Subcutaneous abdominal adipose tissue (tissue), 5 donors: ENCODE data around the gene UNCX.

Experiments used
- H3K27ac ChIP-seq: one replicate; pipeline ENCODE4 v1.7.0; 2013; ENCODE audit warnings: low read depth, mild to moderate bottlenecking, inconsistent platforms, low read length, moderate library complexity
- H3K27me3 ChIP-seq, 5 donors: one replicate each; pipeline ENCODE4 v1.7.0; 2013; ENCODE audit warnings: low read length in 5 of 5, inconsistent platforms in 1 of 5; ENCODE audit not compliant: control insufficient read depth in 5 of 5, insufficient read depth in 4 of 5
- H3K36me3 ChIP-seq, 5 donors: one replicate each; pipeline ENCODE4 v1.7.0; 2013; ENCODE audit warnings: low read length in 5 of 5; ENCODE audit not compliant: control insufficient read depth in 5 of 5, insufficient read depth in 5 of 5
- H3K4me1 ChIP-seq, 5 donors: one replicate each; pipeline ENCODE4 v1.7.0; 2013; ENCODE audit warnings: low read length in 5 of 5, mild to moderate bottlenecking in 3 of 5, moderate library complexity in 1 of 5; ENCODE audit not compliant: control insufficient read depth in 5 of 5, insufficient read depth in 5 of 5
- H3K4me3 ChIP-seq, 5 donors: one replicate each; pipeline ENCODE4 v1.7.0; 2013; ENCODE audit warnings: low read length in 5 of 5, low read depth in 1 of 5
- H3K9ac ChIP-seq, 5 donors: one replicate each; pipeline ENCODE4 v1.7.0; 2013; ENCODE audit warnings: low read length in 5 of 5, mild to moderate bottlenecking in 4 of 5, moderate library complexity in 3 of 5
- H3K9me3 ChIP-seq, 5 donors: one replicate each; pipeline ENCODE4 v1.7.0; 2013; ENCODE audit warnings: low read length in 5 of 5; ENCODE audit not compliant: control insufficient read depth in 5 of 5
- donor health status: healthy.
- donor health status: healthy.
- donor health status: healthy.
- donor health status: healthy.
- donor health status: healthy.

The UNCX gene

DNA sequence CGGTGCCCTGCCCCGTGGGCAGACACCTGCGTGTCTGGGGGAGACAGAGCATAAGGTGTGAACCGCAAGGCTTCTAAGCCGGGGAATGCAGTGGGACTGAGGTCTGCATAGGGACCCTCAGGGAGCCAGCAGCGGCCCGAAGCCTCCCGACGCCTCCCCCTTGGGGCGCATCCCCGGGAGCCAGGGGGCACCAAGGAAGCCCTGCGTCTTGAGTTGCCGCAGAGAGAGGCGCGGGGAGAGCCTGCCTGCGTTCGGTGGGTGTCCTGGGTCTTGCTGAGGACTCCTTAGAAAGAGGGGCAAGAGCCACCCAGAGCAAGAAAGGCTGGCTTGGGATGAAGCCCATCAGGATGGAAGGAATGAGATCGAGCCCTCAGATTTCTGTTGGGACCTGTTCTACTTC is 18.2 kb upstream of the UNCX start:
- Histone ChIP-seq H3K9me3 (peaks cover 0 to 3% (median 0%) of the 10 kb centered on the region in 5 donors), H3K27me3 (peaks cover 27 to 43% (median 35%) of the 10 kb centered on the region in 5 donors), H3K27ac (no peak overlapping the region)

DNA sequence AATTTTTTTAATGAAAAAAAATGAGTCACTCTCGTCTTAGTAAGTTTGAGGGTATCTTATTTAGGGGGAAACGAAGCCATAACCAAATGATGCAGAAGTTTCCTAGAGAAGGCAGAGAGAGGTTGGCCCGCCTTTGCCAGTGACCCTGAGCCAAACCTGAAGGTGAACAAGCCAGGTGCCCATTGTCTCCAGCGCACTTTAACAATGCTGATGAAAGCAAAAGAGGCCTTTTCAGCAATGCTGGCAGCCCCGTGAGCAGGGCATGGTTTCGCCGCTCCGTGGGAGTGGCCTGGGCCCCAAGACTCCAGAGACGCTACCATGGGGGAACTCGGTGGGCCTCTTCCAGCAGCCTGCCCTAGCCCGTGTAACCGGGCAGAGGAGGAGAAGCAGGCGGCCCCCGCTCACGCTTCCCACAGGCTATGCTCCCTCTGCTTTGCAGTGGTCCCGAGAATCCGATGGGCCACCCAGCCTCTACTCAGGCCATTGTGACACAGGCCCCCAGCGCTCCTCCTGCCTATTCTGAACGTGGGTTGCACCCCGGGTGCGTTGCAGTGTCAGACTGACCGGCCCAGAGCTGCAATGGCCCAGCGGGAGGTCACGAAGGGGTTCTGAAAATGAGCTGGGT is 14.0 kb upstream of the UNCX start:
- Histone ChIP-seq H3K9ac (no peak overlapping the region), H3K36me3 (no peaks in the 10 kb centered on the region), H3K27ac (no peak overlapping the region), H3K9me3 (peaks cover 0 to 3% (median 0%) of the 10 kb centered on the region in 5 donors), H3K4me1 (no peaks in the 10 kb centered on the region), H3K4me3 (no peak overlapping the region), H3K27me3 (peaks cover 34 to 43% (median 37%) of the 10 kb centered on the region in 5 donors)

More for the DNA sequence above, 18.2 kb upstream of the UNCX start:
- H3K9ac ChIP-seq: no peak overlapping the region
- H3K4me1 ChIP-seq: peaks cover 1 to 14% (median 12%) of the 10 kb centered on the region in 5 donors
- no peaks in the 10 kb centered on the region for H3K36me3 ChIP-seq
- H3K4me3 ChIP-seq: no peak overlapping the region

DNA sequence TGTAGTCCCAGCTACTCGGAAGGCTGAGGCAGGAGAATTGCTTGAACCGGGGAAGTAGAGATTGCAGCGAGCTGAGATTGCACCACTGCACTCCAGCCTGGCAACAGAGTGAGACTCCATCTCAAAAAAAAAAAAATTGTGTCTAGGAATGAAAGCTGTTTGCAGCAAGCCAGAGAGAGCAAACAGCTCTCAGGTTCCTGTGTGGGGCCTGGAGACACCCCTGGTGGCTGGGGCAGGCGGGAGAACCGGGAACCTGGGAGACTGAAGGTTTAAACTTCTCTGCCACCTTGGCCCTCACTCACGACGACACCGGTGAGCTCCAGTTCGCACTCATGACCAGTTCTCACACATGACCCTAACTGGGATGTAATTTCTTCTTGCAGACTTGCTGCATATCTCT is 13.2 kb upstream of the UNCX start:
- H3K4me3 ChIP-seq: no peak overlapping the region
- peaks cover 0 to 4% (median 3%) of the 10 kb centered on the region in 5 donors for H3K4me1 ChIP-seq
- H3K9me3 ChIP-seq: peaks cover 0 to 3% (median 0%) of the 10 kb centered on the region in 5 donors
- H3K36me3 ChIP-seq: no peaks in the 10 kb centered on the region
- H3K27me3 ChIP-seq: peaks cover 41 to 48% (median 42%) of the 10 kb centered on the region in 5 donors
- H3K9ac ChIP-seq: no peak overlapping the region
- H3K27ac ChIP-seq: no peak overlapping the region

DNA sequence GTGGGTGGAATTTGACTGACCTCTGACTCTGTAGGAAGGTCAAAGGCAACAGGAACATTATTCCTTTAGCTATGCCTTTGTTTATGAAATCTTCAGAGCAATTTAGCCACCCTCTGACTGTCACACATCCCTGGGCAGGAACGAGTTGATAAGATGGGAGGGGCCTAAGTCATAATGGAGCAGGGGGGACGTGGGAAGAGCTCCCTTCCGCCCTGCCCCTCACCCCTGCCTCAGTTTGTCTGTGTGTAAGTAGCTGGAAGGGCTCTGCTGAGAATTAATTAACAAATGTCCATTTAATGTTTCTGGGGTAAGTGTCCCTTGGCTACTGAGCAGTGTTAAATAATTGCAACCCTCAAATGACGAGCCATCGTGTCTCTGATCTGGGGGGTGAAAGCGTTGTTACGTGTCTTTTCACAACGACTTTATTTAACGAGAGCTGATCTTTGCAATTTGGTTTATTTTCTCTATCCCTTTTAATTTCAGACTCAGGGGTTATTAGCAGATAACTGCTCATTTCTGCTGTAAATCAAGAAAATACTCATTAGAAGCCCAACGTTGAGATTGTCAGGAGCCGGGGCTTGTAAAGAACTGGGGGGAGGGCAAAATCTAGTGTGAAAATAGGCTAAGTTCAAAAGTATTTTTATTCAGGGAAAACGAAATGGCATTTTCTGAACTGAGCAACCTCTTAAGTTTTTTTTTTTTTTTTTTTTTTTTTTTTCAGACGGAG is 12.5 kb upstream of the UNCX start:
- H3K4me1 ChIP-seq: peaks cover 0 to 4% (median 3%) of the 10 kb centered on the region in 5 donors
- no peaks in the 10 kb centered on the region for H3K36me3 ChIP-seq
- peaks cover 0 to 3% (median 0%) of the 10 kb centered on the region in 5 donors for H3K9me3 ChIP-seq
- no peak overlapping the region for H3K4me3 ChIP-seq
- H3K9ac ChIP-seq: no peak overlapping the region
- peaks cover 37 to 52% (median 42%) of the 10 kb centered on the region in 5 donors for H3K27me3 ChIP-seq
- no peak overlapping the region for H3K27ac ChIP-seq

DNA sequence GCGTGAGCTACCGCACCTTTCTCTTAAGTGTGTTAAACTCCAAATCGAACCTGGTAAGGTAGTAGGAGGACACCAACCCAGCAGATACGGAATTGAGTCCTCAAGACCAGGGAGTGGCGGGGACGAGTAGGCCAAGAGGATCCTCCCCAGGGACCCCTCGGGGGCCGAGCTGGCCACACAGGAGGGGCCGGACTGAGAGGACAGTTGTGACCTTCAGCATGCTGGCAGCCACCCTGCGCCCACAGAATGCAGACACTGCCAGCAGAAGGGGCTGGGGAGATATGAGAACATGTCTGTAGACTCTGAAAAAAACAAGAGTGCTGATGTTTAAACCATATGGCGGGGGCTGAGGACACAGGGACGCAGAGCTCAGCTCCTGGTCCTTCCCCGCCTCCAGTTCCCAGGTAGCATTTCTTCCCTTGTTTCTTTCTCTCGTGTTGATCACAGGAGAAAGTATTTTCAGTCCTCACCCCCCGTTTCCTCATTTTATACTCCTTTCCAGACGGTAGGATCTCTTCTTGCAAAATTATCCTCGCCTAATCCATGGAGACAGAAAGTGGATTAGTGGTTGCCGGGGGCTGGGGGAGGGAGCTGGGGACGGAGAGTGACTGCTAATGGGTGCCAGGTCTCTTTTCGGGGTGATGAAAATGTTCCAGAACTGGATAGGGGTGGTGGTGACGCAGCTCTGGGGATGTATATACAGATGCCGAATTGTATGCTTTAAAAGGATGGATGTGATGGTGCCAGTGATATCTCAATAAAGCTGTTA is 11.5 kb upstream of the UNCX start:
- peaks cover 0 to 4% (median 3%) of the 10 kb centered on the region in 5 donors for H3K4me1 ChIP-seq
- no peak overlapping the region for H3K4me3 ChIP-seq
- H3K9me3 ChIP-seq: peaks cover 0 to 3% (median 0%) of the 10 kb centered on the region in 5 donors
- peaks cover 36 to 58% (median 48%) of the 10 kb centered on the region in 5 donors for H3K27me3 ChIP-seq
- H3K36me3 ChIP-seq: no peaks in the 10 kb centered on the region
- no peak overlapping the region for H3K27ac ChIP-seq
- no peak overlapping the region for H3K9ac ChIP-seq

DNA sequence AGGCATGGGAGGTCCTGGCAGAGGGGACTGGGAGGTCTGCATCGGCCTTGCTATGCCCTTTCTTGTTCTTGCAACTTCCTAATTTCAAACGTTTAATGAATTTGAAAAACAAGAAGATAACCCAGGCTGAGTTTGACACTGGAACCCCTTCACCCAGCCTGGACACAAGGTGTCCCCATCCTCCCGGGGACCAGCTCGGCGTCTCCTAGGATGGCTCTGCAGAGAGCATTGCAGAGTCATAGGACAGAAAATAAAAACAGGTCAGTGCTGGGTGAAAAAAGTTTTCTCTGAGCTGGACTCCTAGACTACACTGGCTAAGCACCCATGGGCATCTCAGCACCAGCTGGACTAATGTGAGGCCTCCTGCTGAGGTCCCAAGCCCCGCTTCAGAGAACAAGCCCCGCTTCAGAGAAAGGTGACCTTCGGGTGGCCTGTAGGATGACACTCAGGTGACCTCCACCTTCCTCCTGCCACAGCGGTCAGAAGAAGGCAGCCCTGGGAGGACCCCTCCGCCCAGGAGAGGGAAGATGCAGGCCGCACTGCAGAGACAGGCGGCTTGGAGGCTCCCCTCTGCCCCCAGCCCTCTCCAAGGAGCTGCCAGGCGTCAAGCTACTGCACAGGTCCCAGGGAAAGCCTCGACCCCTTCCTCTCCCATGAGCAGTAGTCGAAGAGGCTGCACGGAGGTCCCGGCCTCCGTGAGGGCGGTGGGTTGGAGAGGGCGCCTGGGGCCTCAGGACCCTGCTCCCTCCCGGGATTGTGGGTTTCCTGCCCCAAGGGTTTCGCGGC is 9.3 kb upstream of the UNCX start:
- H3K36me3 ChIP-seq: no peaks in the 10 kb centered on the region
- no peak overlapping the region for H3K9ac ChIP-seq
- no peak overlapping the region for H3K27ac ChIP-seq
- H3K4me3 ChIP-seq: no peak overlapping the region
- H3K27me3 ChIP-seq: peaks cover 48 to 73% (median 65%) of the 10 kb centered on the region in 5 donors
- peaks cover 0 to 12% (median 3%) of the 10 kb centered on the region in 5 donors for H3K4me1 ChIP-seq
- H3K9me3 ChIP-seq: no peaks in the 10 kb centered on the region

DNA sequence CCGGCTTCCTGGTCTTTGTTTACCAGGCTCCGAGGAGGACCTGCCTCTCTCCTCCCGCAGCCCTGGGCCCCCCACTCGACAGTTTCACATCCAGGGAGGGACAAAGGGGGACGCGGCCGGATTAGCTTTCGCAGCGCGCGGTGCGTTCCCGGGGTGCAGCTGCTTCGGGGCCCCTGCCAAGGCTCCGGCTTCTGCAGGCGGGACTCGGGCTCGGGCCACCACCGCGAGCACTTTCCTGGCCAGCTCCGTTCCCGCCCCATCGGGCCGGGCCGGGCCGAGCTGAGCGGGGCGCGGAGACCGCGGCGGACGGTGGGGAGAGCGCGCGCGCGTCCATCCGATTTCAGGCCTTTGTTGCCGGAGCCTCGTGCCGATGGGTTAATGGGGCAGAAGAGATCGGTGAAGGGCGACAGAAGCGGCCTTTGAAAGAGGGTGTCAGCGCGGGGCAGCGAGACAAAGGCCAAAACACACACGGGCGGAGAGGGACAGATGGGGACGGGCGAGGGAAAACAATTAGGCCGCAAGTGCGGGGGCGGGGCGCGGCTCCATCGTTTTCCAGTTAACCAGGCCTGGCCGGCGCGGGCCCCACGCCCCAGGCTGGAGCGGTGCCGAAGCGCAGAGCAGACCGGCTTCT is 8.5 kb upstream of the UNCX start:
- Histone ChIP-seq H3K27me3 (peaks cover 41 to 77% (median 63%) of the 10 kb centered on the region in 5 donors), H3K27ac (no peak overlapping the region)

DNA sequence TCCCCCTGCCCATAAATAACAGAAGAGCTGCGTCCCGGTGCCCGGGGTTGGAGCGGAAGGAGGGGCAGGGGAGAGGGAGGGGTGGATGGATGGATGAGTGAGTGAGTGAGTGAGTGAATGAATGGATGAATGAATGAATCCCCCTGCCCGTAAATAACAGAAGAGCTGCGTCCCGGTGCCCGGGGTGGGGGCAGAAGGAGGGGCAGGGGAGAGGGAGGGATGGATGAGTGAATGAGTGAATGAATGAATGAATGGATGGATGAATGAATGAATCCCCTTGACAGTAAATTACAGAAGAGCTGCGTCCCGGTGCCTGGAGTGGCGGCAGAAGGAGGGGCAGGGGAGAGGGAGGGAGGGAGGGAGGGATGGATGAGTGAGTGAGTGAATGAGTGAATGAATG is 7.6 kb upstream of the UNCX start:
- Histone ChIP-seq H3K27me3 (peaks cover 45 to 77% (median 57%) of the 10 kb centered on the region in 5 donors), H3K9me3 (no peaks in the 10 kb centered on the region), H3K4me3 (no peak overlapping the region), H3K36me3 (no peaks in the 10 kb centered on the region), H3K27ac (no peak overlapping the region), H3K4me1 (peaks cover 0 to 13% (median 3%) of the 10 kb centered on the region in 5 donors), H3K9ac (no peak overlapping the region)

More for the DNA sequence above, 8.5 kb upstream of the UNCX start:
- Histone ChIP-seq H3K9me3 (no peaks in the 10 kb centered on the region), H3K36me3 (no peaks in the 10 kb centered on the region), H3K9ac (no peak overlapping the region), H3K4me3 (no peak overlapping the region), H3K4me1 (peaks cover 0 to 13% (median 3%) of the 10 kb centered on the region in 5 donors)
